Neural crest cell (in vitro differentiated cells): Measurements from ENCODE around the gene RAPGEF6. TPM values are rescaled to one million over a fixed set of nuclear protein-coding genes. Genes with fewer than 3 reads are reported as not detected.
"Not testable (repeated sequence)": the region's sequence is repeated elsewhere in the genome, so short reads cannot be mapped to it uniquely, and the experiment has no call there.

Source experiments
- DNase-seq: peaks from one replicate; pipeline ENCODE4 v3.0.0; 2021; ENCODE audit warnings: low read depth, mixed read lengths, low spot score
- H3K27ac Mint-ChIP-seq: one replicate; pipeline ENCODE4 v1.8.0; 2021; ENCODE audit warnings: mild to moderate bottlenecking, mixed read lengths; ENCODE audit not compliant: unreplicated experiment
- H3K27me3 Mint-ChIP-seq: 2 replicates; pipeline ENCODE4 v1.8.0; 2021; ENCODE audit warnings: low read depth, mild to moderate bottlenecking, mixed read lengths
- H3K36me3 Mint-ChIP-seq: 2 replicates; pipeline ENCODE4 v1.8.0; 2021; ENCODE audit warnings: low read depth, mild to moderate bottlenecking, mixed read lengths
- H3K4me1 Mint-ChIP-seq: 2 replicates; pipeline ENCODE4 v1.8.0; 2021; ENCODE audit warnings: mixed read lengths
- H3K4me3 Mint-ChIP-seq: one replicate; pipeline ENCODE4 v1.8.0; 2021; ENCODE audit warnings: mild to moderate bottlenecking, mixed read lengths
- H3K9me3 Mint-ChIP-seq: 2 replicates; pipeline ENCODE4 v1.8.0; 2021; ENCODE audit warnings: mixed read lengths
- total RNA-seq: library from RNA; stranded (reverse); gene quantifications from 2 replicates; pipeline ENCODE4 v1.2.1, GENCODE V29; 2021
- TF ChIP-seq, protein P1 (sequence below): fragments of 200-600 bp; sonication (generic); conservative IDR thresholded peaks from 2 replicates; pipeline ENCODE4 v1.5.0; 2021; ENCODE audit warnings: antibody characterized with exemption, mild to moderate bottlenecking

RAPGEF6 gene
- total RNA-seq, 1 donor from 2014 or later, result 28.0 TPM

DNA sequence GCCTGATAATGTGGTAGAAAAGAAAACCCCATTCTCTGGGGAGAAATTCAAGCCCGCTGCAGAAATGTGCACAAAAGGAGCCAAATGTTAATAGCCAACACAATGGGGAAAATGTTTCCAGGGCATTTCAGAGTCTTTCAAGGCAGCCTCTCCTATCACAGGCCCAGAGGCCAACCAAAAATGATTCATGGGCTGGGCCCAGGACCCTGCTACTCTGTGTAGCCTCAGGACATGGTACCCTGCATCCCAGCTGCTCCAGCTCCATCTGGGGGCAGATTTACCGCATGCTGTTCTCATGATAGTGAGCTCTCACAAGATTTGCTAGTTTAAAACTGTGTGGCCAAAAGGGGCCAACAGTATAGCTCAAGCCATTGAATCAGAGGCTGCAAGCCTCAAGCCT, 41.1 kb downstream of the RAPGEF6 start:
- Mint-ChIP-seq H3K27ac (no peak overlapping the region), H3K4me3 (no peak overlapping the region), H3K9me3 (peaks cover 12% of the 10 kb centered on the region), H3K36me3 (peaks cover 30% of the 10 kb centered on the region), H3K4me1 (peaks cover 11% of the 10 kb centered on the region), H3K27me3 (no peaks in the 10 kb centered on the region)
- DNase-seq, result no peak
- TF ChIP-seq, protein P1, sequence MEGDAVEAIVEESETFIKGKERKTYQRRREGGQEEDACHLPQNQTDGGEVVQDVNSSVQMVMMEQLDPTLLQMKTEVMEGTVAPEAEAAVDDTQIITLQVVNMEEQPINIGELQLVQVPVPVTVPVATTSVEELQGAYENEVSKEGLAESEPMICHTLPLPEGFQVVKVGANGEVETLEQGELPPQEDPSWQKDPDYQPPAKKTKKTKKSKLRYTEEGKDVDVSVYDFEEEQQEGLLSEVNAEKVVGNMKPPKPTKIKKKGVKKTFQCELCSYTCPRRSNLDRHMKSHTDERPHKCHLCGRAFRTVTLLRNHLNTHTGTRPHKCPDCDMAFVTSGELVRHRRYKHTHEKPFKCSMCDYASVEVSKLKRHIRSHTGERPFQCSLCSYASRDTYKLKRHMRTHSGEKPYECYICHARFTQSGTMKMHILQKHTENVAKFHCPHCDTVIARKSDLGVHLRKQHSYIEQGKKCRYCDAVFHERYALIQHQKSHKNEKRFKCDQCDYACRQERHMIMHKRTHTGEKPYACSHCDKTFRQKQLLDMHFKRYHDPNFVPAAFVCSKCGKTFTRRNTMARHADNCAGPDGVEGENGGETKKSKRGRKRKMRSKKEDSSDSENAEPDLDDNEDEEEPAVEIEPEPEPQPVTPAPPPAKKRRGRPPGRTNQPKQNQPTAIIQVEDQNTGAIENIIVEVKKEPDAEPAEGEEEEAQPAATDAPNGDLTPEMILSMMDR, result no peak

DNA sequence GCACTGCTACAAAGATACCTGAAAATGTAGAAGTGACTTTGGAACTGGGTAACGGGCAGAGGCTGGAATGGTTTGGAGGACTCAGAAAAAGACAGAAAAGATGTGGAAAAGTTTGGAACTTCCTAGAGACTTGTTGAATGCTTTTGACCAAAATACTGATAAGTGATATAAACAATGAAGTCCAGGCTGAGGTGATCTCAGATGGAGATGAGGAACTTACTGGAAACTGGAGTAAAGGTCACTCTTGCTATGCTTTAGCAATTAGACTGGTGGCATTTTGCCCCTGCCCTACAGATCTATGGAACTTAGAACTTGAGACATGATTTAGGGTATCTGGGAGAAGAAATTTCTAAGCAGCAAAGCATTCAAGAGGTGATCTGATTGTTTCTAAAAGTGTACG, 41.6 kb downstream of the RAPGEF6 start:
- H3K4me1 Mint-ChIP-seq, result peaks cover 11% of the 10 kb centered on the region

DNA sequence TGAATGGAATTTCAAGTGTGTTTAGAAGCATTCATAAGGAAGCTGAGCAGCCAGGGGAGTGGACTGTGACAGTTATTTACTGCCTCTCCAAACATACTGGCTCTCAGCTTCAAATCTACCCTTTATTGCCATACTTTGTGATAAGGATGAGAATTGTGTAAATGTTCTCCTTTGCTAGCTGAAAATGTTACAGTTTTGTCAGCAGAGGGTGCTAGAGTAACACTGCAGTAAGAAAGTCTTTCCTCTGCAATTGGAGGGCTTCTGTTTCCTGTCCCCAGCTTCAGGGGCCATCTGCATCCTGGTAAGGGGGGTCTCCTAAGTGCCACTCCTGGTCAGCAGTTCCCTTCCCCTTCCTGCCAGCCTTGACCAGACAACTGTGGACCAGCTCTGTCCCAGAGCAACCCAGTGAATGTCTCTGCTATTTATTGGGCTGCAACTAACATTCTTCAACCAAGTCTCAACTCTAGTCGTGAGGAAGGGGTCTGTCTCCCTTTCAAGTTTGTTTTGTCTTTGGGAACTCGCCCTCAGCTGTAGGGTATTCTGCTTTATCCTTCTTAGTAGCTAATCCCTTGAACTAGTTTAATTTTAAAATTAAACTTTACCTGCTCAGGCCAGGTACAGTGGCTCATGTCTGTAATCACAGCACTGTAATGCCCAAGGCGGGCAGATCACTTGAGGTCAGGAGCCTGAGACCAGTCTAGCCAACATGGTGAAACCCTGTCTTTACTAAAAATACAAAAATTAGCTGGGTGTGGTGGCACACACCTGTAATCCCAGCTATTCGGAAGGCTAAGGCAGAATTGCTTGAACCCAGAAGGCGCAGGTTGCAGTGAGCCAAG, 45.3 kb downstream of the RAPGEF6 start:
- DNase-seq, result peak; percentile 12

More for the DNA sequence above, 41.6 kb downstream of the RAPGEF6 start:
- Mint-ChIP-seq H3K9me3 (peaks cover 12% of the 10 kb centered on the region), H3K36me3 (peaks cover 30% of the 10 kb centered on the region)
- not testable (repeated sequence) for DNase-seq, H3K27me3 Mint-ChIP-seq, H3K27ac Mint-ChIP-seq, H3K4me3 Mint-ChIP-seq

DNA sequence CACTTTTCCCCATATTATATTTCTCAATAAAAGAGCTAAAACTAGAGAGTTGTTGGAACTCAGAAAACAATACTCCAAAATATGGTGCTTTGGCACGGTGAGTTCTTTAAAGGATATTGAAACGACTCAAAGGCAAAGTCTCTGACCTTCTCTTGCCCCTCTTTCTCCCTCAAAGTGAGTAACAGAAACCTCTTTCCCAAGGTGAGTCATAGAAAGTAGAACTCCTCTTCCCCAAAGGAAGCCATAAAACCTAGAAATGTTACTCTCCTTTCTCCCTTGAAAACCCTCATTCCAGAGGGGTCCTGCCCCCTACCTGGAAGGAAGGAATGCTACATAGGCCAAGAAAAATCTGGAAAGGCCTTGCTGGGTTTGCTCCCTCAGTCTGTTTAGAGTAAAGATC, 47.5 kb downstream of the RAPGEF6 start:
- Mint-ChIP-seq H3K9me3 (no peaks in the 10 kb centered on the region), H3K4me1 (peaks cover 5% of the 10 kb centered on the region), H3K27ac (no peak overlapping the region)

More for the DNA sequence above, 45.3 kb downstream of the RAPGEF6 start:
- TF ChIP-seq, protein P1, result peak; percentile 89
- no peaks in the 10 kb centered on the region for H3K27me3 Mint-ChIP-seq
- peaks cover 13% of the 10 kb centered on the region for H3K36me3 Mint-ChIP-seq
- H3K9me3 Mint-ChIP-seq, result peaks cover 2% of the 10 kb centered on the region
- H3K4me3 Mint-ChIP-seq, result no peak overlapping the region
- peaks cover 11% of the 10 kb centered on the region for H3K4me1 Mint-ChIP-seq
- no peak overlapping the region for H3K27ac Mint-ChIP-seq

DNA sequence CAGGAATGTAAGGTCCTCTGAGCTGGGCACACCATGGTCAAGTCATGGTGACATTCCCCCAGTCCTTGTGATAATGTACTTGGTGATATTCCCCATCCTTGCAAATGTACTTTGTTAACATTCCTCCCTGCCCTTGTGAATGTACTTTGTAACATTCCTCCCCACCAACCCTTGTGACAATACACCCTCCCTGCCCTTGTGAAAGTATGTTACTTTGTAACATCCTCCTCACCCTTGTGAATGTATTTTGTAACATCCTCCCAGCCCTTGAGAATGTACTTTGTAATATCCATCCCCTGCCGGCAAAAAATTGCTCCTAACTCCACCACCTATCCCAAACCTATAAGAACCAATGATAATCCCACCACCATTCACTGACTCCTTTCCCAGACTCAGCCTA, 53.3 kb downstream of the RAPGEF6 start:
- Mint-ChIP-seq H3K27me3 (no peaks in the 10 kb centered on the region), H3K36me3 (peaks cover 41% of the 10 kb centered on the region), H3K4me1 (no peaks in the 10 kb centered on the region), H3K4me3 (no peak overlapping the region), H3K9me3 (peaks cover 27% of the 10 kb centered on the region), H3K27ac (no peak overlapping the region)
- TF ChIP-seq, protein P1, result no peak
- DNase-seq, result no peak

More for the DNA sequence above, 47.5 kb downstream of the RAPGEF6 start:
- DNase-seq, result no peak
- H3K4me3 Mint-ChIP-seq, result no peak overlapping the region
- no peaks in the 10 kb centered on the region for H3K27me3 Mint-ChIP-seq
- no peaks in the 10 kb centered on the region for H3K36me3 Mint-ChIP-seq
- TF ChIP-seq, protein P1, result no peak
